ENCODE measurements around the gene KNTC1.

DNA sequence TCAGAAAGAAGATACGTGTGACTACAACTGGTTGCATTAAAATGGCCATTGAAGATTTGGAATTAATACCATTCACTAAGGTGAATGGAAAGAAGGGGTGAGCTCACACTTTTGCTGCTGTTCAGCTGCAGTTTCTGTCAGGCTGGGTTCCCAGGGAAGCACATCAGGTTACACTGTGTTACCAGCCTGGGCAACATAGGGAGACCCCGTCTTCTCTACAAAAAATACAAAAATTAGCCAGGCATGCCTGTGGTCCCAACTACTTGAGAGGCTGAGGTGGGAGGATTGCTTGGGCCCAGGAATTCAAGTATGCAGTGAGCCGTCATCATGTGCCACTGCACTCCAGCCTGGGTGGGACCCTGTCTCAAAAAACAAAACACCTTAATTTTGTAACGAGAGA lies 13.4 kb upstream of the KNTC1 start:
- TF ChIP-seq, protein P1, sequence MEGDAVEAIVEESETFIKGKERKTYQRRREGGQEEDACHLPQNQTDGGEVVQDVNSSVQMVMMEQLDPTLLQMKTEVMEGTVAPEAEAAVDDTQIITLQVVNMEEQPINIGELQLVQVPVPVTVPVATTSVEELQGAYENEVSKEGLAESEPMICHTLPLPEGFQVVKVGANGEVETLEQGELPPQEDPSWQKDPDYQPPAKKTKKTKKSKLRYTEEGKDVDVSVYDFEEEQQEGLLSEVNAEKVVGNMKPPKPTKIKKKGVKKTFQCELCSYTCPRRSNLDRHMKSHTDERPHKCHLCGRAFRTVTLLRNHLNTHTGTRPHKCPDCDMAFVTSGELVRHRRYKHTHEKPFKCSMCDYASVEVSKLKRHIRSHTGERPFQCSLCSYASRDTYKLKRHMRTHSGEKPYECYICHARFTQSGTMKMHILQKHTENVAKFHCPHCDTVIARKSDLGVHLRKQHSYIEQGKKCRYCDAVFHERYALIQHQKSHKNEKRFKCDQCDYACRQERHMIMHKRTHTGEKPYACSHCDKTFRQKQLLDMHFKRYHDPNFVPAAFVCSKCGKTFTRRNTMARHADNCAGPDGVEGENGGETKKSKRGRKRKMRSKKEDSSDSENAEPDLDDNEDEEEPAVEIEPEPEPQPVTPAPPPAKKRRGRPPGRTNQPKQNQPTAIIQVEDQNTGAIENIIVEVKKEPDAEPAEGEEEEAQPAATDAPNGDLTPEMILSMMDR (IDR thresholded peaks at IDR 0.05): no peak
- no peak for TF ChIP-seq EZH2 (IDR thresholded peaks at IDR 0.05)
